DMS79 (cell line): ENCODE data around the gene TMEM39B.
"Not testable (repeated sequence)": the region's sequence is repeated elsewhere in the genome, so short reads cannot be mapped to it uniquely, and the experiment has no call there.

Source experiments
- DNase-seq: peaks from one replicate; lab custom pipeline; 2025; lab: John Stamatoyannopoulos, UW

Gene TMEM39B

GRCh38 chr1:32113436-32113835 is 40.7 kb downstream of the TMEM39B start:
- DNase-seq, result not testable (repeated sequence)

DNA sequence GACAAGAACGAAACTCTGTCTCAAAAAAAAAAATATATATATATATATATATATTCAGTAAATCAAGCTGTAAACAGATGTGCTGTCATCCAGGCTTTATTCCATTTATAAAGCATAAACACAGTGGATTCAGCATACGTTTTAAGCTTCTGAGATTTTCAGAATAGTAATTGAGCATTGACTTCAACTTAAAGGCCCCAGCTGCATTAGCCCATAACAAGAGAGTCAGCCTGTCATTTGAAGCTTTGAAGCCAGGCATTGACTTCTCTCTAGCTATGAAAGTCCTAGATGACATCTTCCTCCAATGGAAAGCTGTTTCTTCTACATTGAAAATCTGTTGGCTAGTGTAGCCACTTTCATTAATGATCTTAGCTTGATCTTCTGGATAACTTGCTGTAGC is 41.7 kb downstream of the TMEM39B start:
- no peak for DNase-seq

DNA sequence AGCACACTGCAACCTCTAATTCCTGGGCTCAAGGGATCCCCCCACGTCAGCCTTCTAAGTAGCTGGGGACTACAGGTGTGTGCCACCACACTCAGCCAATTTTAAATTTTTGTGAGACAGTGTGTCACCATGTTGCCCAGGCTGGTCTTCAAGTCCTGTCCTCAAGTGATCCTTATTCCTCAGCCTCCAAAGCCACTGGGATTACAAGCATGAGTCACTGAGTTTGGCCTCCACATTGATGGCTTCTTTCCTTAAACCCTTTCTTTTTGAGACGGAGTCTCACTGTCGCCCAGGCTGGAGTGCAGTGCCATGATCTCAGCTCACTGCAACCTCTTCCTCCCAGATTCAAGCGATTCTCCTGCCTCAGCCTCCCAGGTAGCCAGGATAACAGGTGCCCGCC is 42.8 kb downstream of the TMEM39B start:
- DNase-seq, result no peak

DNA sequence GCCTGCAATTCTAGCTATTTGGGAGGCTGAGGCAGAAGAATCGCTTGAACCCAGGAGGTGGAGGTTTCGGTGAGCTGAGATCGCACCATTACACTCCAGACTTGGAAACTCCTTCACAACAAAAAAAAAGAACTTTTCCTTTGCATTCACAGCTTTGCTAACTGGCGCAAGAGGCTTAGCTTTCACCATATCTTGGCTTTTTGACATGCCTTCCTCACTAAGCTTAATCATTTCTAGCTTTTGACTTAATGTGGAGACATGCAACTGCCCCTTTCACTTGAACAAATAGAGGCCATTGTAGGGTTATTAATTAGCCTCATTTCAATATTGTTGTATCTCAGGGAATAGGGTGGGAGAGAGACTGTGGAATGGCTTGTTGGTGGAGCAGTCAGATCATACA is 43.8 kb downstream of the TMEM39B start:
- DNase-seq, result no peak

DNA sequence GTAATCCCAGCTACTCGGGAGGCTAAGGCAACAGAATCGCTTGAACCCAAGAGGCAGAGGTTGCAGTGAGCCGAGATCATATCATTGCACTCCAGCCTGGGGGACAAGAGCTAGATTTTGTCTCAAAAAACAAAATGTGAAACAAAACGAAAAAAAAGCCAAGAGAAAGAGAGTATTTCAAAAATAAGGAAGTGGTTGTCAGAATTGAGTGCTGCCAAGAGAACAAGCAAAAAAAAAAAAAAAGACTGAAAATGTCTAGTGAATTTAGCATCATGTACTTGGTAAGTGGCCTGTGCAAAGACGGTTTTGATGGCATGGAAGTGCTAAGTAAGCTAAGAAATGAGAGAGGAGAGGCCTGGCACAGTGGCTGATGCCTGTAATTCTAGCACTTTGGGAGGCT is 49.4 kb downstream of the TMEM39B start:
- DNase-seq, result no peak

- not testable (repeated sequence) for DNase-seq
Measured at GRCh38 chr1:32123361-32123760, 50.6 kb downstream of the TMEM39B start.

GRCh38 chr1:32125313-32125712 is 52.6 kb downstream of the TMEM39B start:
- no peak for DNase-seq

- DNase-seq, result no peak
Measured at GRCh38 chr1:32126770-32127169, 54.0 kb downstream of the TMEM39B start.

DNA sequence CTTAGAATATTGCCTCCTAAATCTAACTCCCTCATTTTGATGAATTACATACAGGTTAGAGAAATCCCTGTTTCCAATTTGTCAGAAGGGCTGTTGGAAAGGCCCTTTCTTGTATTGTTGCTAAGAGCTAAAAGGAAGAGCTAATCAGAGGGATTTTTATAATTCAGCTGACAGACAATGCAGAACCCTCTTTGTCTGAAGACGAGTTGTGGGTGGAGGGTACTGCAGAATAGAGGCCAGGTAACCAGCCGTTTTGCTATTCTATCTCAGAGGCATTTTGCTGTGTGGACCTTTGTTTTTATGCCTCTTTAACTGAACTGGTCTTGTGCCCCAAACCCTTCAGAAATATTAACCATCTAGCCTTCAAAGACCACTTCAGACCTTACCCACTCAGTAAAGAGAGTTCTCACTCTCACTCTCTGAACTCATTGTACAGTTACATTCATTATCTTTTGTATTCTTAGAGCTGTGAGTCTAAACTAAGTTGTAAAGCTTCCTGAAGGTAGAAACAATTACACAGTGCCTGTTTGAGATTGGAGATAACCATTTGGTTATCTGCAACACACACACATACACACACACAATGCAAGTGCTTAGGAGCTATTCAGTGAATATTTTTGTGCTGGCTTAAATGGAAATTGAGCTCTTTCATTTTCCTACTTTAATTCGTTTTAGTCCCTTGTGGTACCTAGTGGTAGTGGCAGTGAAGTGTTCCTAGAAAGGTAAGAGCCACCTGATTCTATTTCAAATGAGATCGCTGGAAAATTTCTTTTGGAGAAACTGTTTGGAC is 54.9 kb downstream of the TMEM39B start:
- DNase-seq, result no peak

- no peak for DNase-seq
Measured at GRCh38 chr1:32128479-32128878, 55.7 kb downstream of the TMEM39B start.

DNA sequence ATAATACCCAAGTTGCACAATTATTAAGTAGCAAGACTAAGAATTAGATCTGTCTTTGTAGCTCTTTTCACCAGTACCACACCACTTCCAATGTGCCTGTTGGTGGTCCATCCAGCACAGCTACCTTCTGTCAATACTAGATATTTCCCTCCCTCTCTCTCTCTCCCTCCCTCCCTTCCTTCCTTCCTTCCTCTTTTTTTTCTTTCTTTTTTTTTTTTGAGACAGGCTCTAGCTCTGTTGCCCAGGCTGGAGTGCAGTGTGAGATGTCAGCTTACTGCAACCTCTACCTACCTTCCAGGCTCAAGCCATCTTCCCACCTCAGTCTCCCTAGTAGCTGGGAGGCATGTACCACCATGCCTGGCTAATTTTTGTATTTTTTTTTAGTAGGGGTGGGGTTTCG is 56.2 kb downstream of the TMEM39B start:
- DNase-seq, result no peak

GRCh38 chr1:32133950-32134280 is 61.2 kb downstream of the TMEM39B start:
- DNase-seq, result not testable (repeated sequence)

GRCh38 chr1:32137111-32137510 is 64.4 kb downstream of the TMEM39B start:
- DNase-seq, result no peak

GRCh38 chr1:32138965-32139364 is 66.2 kb downstream of the TMEM39B start:
- DNase-seq, result no peak

DNA sequence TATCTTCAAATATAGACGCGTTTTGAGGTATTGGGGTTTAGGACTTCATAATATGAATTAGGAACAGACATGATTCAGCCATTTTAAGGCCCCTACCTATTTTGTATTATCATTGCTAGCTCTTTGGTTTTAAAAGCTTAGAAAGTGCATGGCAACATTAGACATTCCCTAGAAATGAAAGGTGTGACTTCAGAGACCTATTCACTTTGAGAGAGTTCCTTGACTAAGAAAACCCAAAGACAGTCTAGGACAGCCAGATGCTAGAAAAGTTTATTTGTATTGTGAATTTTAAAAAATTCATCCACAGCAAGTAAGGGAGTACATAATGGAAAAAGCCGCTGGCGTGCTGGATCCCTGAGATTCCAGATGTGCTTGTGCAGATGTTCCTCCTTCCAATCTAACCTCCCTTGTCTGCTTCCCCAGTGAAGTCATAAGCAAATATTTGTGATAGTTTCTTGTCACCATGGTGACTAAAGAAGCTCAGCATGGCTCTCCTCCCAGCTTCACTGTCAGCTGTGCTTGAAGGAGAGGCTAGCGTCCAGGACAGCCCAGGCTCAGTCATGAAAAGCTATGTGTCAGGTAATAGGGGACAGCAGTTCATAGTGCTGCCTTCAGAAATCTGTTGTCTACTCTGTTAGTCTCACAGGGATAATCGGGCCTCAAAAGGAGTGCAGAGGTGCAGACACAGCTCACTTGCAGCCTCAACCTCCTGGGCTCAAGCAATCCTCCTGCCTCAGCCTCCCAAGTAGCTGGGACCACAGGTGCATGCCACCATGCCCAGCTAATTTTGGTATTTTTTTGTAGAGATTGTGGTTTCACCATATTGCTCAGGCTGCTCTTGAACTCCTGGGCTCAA is 69.9 kb downstream of the TMEM39B start:
- DNase-seq, result peak; percentile 3

GRCh38 chr1:32143302-32143695 is 70.6 kb downstream of the TMEM39B start:
- DNase-seq, result not testable (repeated sequence)

DNA sequence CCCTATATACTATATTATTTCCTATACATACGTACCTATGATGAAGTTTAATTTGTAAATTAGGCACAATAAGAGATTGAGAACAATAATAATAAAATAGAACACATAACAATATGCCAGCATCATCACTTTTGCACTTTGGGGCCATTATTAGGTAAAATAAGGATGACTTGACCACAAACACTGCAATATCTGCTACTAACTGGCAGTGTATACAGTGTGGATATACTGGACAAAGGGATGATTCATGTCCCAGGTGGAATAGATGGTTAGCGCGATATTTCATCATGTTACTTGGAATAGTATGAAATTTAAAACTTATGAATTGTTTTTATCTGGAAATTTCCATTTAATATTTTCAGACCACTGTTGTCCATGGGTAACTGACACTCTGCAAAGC is 71.3 kb downstream of the TMEM39B start:
- no peak for DNase-seq

- DNase-seq, result not testable (repeated sequence)
Measured at GRCh38 chr1:32147799-32148198, 75.1 kb downstream of the TMEM39B start.

- DNase-seq, result no peak
Measured at GRCh38 chr1:32150847-32151246, 78.1 kb downstream of the TMEM39B start.

- DNase-seq, result peak; percentile 54
Measured at GRCh38 chr1:32151319-32151787, 78.6 kb downstream of the TMEM39B start.
